ENCODE data around the gene LUC7L3. TPM values are rescaled to one million over a fixed set of nuclear protein-coding genes. Genes with fewer than 3 reads are reported as not detected.

Gene LUC7L3
- total and polyA plus RNA-seq, 8 donors, result 76.1 to 831 (median 643) TPM

DNA sequence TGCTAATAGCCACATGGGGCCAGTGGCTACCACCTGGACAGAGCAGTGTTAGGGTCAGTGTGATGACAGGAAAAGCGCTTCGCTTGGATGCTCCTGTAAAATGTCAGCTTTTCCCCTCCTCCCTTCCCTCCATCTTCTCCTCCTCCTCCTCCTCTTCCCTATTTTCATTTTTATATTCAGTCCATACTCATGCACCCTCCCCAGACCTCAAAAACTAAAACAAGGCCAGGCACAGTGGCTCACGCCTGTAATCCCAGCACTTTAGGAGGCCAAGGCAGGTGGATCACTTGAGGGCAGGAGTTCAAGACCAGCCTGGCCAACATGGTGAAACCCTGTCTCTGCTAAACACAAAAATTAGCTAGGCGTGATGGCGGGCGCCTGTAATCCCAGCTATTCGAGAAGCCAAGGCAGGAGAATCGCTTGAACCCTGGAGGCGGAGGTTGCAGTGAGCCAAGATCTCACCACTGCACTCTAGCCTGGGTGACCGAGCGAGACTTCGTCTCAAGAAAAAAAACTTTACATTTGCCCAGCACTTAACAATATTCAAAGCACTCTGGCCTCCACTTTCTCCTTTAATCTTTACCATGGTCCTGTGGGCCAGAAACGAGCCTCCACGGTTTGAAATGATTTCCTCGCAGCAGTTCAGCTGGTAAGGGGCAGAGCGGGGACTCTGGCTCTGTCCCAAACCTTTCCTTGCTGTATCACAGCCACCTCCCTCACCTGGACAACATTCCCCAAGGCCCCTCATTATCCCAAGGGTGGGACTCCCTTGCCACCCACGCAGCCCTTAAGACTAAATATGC is 33.5 kb upstream of the LUC7L3 start:
- DNase-seq (no peak), ATAC-seq (no peak)
- H3K4me1 ChIP-seq, result peaks cover 18 to 43% of the 10 kb centered on the region in 2 donors
- H3K36me3 ChIP-seq, result no peaks in the 10 kb centered on the region
- no peak overlapping the region for H3K4me3 ChIP-seq
- H3K27me3 ChIP-seq, result peaks cover 0 to 15% of the 10 kb centered on the region in 2 donors
- TF ChIP-seq CTCF (IDR thresholded peaks at IDR 0.05), result no peak
- peak overlapping the region; percentile 14 to 28 for H3K27ac ChIP-seq
- intact Hi-C loops (cut with DNase I), result loop anchor here in 1 of 2 donors (10.0 kb wide), 1 partner anchor 51 kb away; the partner anchor contains the start of gene ABCC3
- no peaks in the 10 kb centered on the region for H3K9me3 ChIP-seq

DNA sequence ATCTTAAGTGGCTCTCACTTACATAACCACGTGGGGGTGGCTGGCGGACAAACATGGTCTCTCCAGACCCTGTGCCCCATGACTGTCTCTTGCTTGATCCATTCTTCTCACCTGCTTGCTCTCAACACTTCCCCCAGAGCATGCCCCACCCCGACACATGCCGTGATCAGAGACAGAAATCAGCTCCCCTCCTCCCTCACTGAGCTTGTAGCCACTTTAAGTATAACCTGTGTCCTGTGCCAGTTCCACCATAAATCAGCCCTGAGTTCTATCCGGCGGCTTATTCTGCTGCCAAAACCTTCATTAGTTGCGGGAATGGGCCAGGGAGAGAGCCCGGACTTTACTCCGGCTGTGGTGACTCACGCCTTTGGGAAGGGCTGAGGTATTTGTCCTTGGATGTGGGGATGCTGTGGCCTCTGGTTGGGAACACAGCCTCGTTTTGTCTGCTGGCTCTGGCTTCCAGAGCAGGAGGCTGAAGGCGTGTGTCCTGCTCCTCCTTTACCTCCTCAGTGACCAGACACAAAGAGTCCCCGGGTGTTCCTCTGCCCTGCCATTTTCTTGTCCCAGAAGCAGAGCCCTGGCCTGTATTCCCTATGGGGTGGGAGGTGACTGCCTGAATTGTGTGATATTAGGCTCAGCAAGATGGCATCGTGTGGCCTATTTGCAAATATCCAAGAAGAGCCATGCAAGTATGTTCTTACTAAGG is 32.8 kb upstream of the LUC7L3 start:
- peaks cover 0 to 15% of the 10 kb centered on the region in 2 donors for H3K27me3 ChIP-seq
- DNase-seq (peak in 1 of 4 donors; percentile 56), ATAC-seq (peak; percentile 69)
- H3K4me1 ChIP-seq, result peaks cover 15 to 41% of the 10 kb centered on the region in 2 donors
- H3K4me3 ChIP-seq, result no peak overlapping the region
- peak overlapping the region; percentile 14 to 28 for H3K27ac ChIP-seq
- H3K9me3 ChIP-seq, result no peaks in the 10 kb centered on the region
- intact Hi-C loops (cut with DNase I), result loop anchor here in 1 of 2 donors (10.0 kb wide), 1 partner anchor 52 kb away; the partner anchor contains the start of gene ABCC3
- no peaks in the 10 kb centered on the region for H3K36me3 ChIP-seq
- no peak for TF ChIP-seq CTCF (IDR thresholded peaks at IDR 0.05)

- peak; percentile 1 for ATAC-seq
- peaks cover 0 to 15% of the 10 kb centered on the region in 2 donors for H3K27me3 ChIP-seq
- H3K4me3 ChIP-seq, result no peak overlapping the region
- TF ChIP-seq CTCF (IDR thresholded peaks at IDR 0.05), result no peak
- intact Hi-C loops (cut with DNase I), result loop anchor here in 1 of 2 donors (10.0 kb wide), 1 partner anchor 53 kb away; the partner anchor contains the start of gene ABCC3
- H3K4me1 ChIP-seq, result peaks cover 16 to 47% of the 10 kb centered on the region in 2 donors
- DNase-seq, result no peak
- no peaks in the 10 kb centered on the region for H3K36me3 ChIP-seq
- no peaks in the 10 kb centered on the region for H3K9me3 ChIP-seq
- peak overlapping the region in 1 of 2 donors; percentile 28 for H3K27ac ChIP-seq
These were observed 32.0 kb upstream of the LUC7L3 start for GRCh38 chr17:50687200-50688066.

- Histone ChIP-seq H3K27ac (no peak overlapping the region), H3K36me3 (peaks cover 0 to 2% of the 10 kb centered on the region in 2 donors), H3K27me3 (peaks cover 0 to 15% of the 10 kb centered on the region in 2 donors), H3K4me1 (peaks cover 17 to 49% of the 10 kb centered on the region in 2 donors), H3K9me3 (no peaks in the 10 kb centered on the region), H3K4me3 (no peak overlapping the region)
- ATAC-seq (no peak), DNase-seq (no peak)
- no peak for TF ChIP-seq CTCF (IDR thresholded peaks at IDR 0.05)
- intact Hi-C loops (cut with DNase I), result loop anchor here in 1 of 2 donors (10.0 kb wide), 1 partner anchor 53 kb away; the partner anchor contains the start of gene ABCC3
These were observed 31.2 kb upstream of the LUC7L3 start for GRCh38 chr17:50688245-50688644.
